ENCODE data around the gene GALNT18. TPM values are rescaled to one million over a fixed set of nuclear protein-coding genes. Genes with fewer than 3 reads are reported as not detected.

The GALNT18 gene
- total RNA-seq, 1 donor from 2014 or later = 38.4 TPM

DNA sequence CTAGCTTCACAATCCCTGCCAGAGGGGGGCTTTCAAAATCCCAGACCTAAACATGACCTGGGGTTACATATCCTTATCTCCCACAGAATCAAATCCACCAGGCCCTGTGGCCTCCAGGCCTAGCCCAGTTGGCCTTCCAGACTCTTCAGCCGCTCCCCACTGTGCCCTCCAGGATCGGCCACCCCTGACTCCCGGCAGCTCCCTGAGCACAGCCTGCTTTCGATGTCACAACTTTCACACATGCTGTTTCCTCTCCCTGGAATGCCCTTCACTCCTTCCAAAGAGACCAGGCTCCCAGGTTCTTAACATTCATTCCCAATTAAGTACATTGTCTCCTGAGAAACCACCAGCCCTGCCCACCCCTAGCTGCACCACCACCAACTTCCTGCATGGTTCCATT lies 331.5 kb downstream of the GALNT18 start:
- Mint-ChIP-seq H3K4me1 (ENCODE audit: low read depth) (no peaks in the 10 kb centered on the region), H3K36me3 (ENCODE audit: low read depth) (peaks cover 31% of the 10 kb centered on the region), H3K9me3 (ENCODE audit: low read depth) (no peaks in the 10 kb centered on the region), H3K4me3 (ENCODE audit: unreplicated experiment) (no peak overlapping the region), H3K27me3 (ENCODE audit: low read depth) (peaks cover 5% of the 10 kb centered on the region), H3K27ac (ENCODE audit: unreplicated experiment) (no peak overlapping the region)
- TF ChIP-seq, protein P1, sequence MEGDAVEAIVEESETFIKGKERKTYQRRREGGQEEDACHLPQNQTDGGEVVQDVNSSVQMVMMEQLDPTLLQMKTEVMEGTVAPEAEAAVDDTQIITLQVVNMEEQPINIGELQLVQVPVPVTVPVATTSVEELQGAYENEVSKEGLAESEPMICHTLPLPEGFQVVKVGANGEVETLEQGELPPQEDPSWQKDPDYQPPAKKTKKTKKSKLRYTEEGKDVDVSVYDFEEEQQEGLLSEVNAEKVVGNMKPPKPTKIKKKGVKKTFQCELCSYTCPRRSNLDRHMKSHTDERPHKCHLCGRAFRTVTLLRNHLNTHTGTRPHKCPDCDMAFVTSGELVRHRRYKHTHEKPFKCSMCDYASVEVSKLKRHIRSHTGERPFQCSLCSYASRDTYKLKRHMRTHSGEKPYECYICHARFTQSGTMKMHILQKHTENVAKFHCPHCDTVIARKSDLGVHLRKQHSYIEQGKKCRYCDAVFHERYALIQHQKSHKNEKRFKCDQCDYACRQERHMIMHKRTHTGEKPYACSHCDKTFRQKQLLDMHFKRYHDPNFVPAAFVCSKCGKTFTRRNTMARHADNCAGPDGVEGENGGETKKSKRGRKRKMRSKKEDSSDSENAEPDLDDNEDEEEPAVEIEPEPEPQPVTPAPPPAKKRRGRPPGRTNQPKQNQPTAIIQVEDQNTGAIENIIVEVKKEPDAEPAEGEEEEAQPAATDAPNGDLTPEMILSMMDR (IDR thresholded peaks at IDR 0.05) = no peak
- DNase-seq (ENCODE audit: low spot score) = no peak

DNA sequence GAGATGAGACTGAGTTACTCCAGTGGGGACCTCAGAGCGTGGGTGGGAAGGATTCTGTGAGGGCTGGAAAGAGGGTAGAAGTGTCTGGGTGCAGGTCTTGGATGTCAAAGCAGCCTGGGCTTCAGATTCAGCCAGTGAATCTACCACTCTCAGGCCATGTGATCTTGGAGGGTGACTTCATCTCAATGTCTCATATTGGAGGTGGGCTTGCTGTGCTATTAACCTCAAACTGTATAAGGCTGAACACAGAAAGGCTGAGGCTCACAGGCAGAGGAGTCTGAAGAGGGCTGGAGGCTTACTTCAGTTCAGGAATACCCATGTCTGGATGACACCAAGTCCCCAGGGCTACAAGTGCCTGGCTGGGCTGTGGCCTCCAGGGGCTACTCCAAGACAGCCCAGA lies 332.1 kb downstream of the GALNT18 start:
- no peaks in the 10 kb centered on the region for H3K9me3 Mint-ChIP-seq (ENCODE audit: low read depth)
- TF ChIP-seq, protein P1 (IDR thresholded peaks at IDR 0.05) = no peak
- H3K4me3 Mint-ChIP-seq (ENCODE audit: unreplicated experiment) = no peak overlapping the region
- peaks cover 28% of the 10 kb centered on the region for H3K36me3 Mint-ChIP-seq (ENCODE audit: low read depth)
- H3K4me1 Mint-ChIP-seq (ENCODE audit: low read depth) = no peaks in the 10 kb centered on the region
- H3K27ac Mint-ChIP-seq (ENCODE audit: unreplicated experiment) = no peak overlapping the region
- DNase-seq (ENCODE audit: low spot score) = no peak
- H3K27me3 Mint-ChIP-seq (ENCODE audit: low read depth) = peaks cover 5% of the 10 kb centered on the region

DNA sequence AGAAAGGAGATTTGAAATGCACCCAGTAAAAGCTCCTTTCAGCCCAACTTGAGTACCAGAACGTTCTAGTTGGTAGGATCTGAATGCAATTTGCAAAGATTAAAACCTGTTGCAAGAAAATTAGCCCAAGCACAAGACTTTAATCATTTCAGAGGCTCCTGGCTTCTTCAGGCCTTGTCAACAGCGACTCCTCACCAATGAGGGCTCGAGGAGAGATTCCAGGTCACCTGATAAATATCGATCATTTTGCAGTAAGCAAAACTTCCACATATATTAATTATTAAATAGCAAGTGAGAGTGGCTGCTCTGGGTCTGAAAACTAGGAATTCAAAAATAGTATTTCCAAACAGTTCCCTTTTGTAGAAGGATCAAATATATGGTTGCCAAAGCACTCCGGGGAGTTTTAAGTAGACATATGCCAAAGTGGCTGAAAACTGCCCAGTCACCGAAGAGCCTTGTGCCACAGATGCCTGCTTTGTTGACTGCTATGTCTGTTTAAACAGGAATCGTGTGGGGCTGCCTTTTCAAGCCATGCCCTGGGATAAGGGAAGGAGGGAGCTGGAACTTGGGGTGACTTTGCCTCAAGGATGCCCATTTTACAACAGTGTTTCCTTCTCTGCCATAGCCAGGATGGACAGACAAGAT lies 332.7 kb downstream of the GALNT18 start:
- H3K4me1 Mint-ChIP-seq (ENCODE audit: low read depth) = no peaks in the 10 kb centered on the region
- DNase-seq (ENCODE audit: low spot score) = no peak
- TF ChIP-seq, protein P1 (IDR thresholded peaks at IDR 0.05) = no peak
- no peak overlapping the region for H3K4me3 Mint-ChIP-seq (ENCODE audit: unreplicated experiment)
- H3K9me3 Mint-ChIP-seq (ENCODE audit: low read depth) = no peaks in the 10 kb centered on the region
- H3K36me3 Mint-ChIP-seq (ENCODE audit: low read depth) = peaks cover 28% of the 10 kb centered on the region
- H3K27me3 Mint-ChIP-seq (ENCODE audit: low read depth) = peaks cover 5% of the 10 kb centered on the region
- no peak overlapping the region for H3K27ac Mint-ChIP-seq (ENCODE audit: unreplicated experiment)

DNA sequence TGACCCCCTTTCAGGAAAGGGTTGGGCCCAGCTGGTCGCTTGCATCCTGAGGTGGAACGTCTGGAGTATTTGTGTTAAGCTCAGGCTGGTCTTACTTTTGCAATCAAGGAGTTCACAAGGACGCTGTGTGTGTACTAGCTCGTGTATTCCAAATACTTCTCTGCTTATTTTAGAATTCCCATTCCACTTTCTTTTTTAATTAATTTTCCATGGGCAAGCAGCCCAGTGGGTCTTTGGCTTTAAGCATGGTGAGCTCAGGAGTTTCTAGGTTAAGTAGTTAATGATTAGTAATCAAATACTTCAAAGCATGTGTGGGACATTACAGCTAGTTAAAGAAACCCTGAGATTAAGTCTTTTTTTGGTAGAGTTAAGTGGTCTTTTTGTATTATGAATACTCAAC lies 337.3 kb downstream of the GALNT18 start:
- Mint-ChIP-seq H3K36me3 (ENCODE audit: low read depth) (peaks cover 12% of the 10 kb centered on the region), H3K4me3 (ENCODE audit: unreplicated experiment) (no peak overlapping the region), H3K27ac (ENCODE audit: unreplicated experiment) (no peak overlapping the region), H3K9me3 (ENCODE audit: low read depth) (no peaks in the 10 kb centered on the region), H3K27me3 (ENCODE audit: low read depth) (no peaks in the 10 kb centered on the region), H3K4me1 (ENCODE audit: low read depth) (peaks cover 12% of the 10 kb centered on the region)
- TF ChIP-seq, protein P1 (IDR thresholded peaks at IDR 0.05) = no peak
- DNase-seq (ENCODE audit: low spot score) = no peak

DNA sequence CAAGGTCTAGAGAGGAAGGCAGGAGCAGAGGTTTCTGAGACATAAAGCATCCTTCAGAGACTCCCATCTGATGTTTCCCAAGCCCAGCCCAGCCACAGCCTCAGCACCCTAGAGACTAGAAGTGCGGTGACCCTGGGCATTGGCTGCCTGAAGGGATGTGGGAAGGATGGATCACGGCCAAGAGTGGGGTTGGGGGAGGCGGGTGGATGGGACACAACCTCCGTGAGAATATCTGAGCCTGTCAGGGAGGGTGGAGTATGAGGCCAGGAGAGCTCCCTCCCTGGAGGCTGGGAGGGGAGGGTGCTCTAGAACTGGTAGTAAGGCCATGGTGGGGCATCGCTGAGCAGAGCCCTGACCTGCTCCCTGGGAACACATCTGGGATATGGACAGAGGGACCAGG lies 340.2 kb downstream of the GALNT18 start:
- H3K4me3 Mint-ChIP-seq (ENCODE audit: unreplicated experiment) = no peak overlapping the region

More for the DNA sequence above, 340.2 kb downstream of the GALNT18 start:
- Mint-ChIP-seq H3K9me3 (ENCODE audit: low read depth) (no peaks in the 10 kb centered on the region), H3K36me3 (ENCODE audit: low read depth) (peaks cover 12% of the 10 kb centered on the region), H3K4me1 (ENCODE audit: low read depth) (peaks cover 14% of the 10 kb centered on the region), H3K27ac (ENCODE audit: unreplicated experiment) (no peak overlapping the region), H3K27me3 (ENCODE audit: low read depth) (peaks cover 2% of the 10 kb centered on the region)
- DNase-seq (ENCODE audit: low spot score) = no peak
- TF ChIP-seq, protein P1 (IDR thresholded peaks at IDR 0.05) = no peak
